ENCODE data around the gene HSD17B4. TPM values are rescaled to one million over a fixed set of nuclear protein-coding genes. Genes with fewer than 3 reads are reported as not detected.
"Not testable (repeated sequence)": the region's sequence is repeated elsewhere in the genome, so short reads cannot be mapped to it uniquely, and the experiment has no call there.

The HSD17B4 gene
- total RNA-seq, result 87.7 and 95.9 TPM in 2 replicates

GRCh38 chr5:119452373-119453039, at the start of gene HSD17B4:
Gene HSD17B4, plus strand, starts transcription at chr5:119452497. Its CDS starts 79 bp downstream, at chr5:119452576.
- intact Hi-C loops (cut with micrococcal nuclease), result loop anchor here (1.0 to 5.0 kb wide), 7 partner anchors 40 to 1005 kb away; partner anchors contain the start of gene DTWD2

- intact Hi-C loops (cut with micrococcal nuclease), result no loop called here
Measured at GRCh38 chr5:119402555-119402954, 49.7 kb upstream of the HSD17B4 start.

DNA sequence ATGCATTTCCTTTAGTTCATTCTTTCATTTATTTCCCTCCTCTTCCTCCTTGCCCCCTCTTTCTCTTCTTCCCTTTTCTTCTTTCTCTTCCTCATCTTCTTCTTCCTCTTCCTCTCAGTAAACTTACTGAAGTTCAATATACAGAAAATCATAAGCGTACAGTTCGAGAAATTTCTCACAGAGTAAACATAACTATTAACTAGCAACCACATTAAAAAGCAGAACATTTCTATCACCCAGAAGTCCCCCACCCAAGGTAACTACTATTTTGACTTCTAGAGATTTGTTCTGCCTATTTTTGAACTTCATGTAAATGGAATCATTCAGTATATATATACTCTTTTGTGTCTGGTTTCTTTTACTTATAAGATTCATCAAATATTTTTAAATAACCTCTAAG, 48.3 kb upstream of the HSD17B4 start:
- intact Hi-C loops (cut with micrococcal nuclease), result no loop called here

GRCh38 chr5:119405419-119405818, 46.9 kb upstream of the HSD17B4 start:
- intact Hi-C loops (cut with micrococcal nuclease), result no loop called here

DNA sequence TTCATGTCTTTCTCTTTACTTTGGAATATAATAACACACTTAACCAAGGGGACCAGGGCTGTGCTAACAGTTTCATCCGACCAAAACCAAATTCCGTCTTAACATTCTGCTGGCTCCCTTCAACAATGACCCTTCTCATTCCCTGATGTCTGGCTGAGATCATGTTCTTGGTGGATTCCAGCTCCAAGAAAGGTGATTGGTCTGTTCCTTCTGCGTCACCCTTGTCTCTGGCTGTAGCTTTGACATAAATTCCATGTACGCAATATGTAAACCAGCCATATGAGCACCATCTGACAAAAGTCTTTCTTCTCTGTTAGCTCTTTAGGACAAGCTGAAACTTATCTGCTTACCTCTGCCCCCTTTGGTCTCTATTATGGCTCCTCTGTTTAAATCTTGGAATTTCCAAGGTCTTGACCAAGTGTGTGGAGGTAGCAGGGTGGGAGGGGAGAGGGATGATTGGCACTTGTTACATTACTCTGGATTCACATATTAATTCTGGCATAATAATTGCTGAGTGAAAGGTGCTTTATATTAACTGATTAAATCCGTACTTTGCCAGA, 45.7 kb upstream of the HSD17B4 start:
- intact Hi-C loops (cut with micrococcal nuclease), result no loop called here

DNA sequence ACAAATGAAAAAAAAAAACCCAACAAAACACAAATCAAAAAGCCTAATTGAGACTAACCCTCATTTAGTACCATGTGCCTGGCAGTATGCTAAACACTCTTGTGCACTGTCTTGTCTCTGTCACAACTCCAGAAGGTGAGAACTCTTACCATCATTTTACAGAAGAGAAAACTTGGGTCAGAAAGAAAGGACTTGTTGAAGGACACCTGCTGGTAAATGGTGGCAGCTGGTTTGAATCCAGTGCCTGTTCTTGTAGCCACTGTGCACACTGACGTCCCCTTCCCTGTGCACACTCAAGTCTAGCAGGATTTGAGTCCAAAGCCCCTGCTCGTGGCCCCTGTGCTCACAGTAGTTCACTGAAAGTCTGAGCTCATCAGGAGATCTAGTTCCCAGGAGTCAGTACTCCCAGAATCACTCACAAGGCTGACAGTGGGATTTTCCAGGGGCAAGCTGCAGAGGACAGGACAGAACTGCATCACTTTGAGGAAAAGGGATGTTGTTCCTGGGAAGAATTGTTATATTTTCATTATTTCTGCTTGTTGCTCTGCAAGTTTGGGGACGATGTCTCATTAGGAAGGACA, 43.0 kb upstream of the HSD17B4 start:
- intact Hi-C loops (cut with micrococcal nuclease), result no loop called here

GRCh38 chr5:119410448-119411159, 41.7 kb upstream of the HSD17B4 start:
- intact Hi-C loops (cut with micrococcal nuclease), result loop anchor here (2.0 kb wide), 1 partner anchor 28 kb away; no protein-coding TSS in a partner anchor

DNA sequence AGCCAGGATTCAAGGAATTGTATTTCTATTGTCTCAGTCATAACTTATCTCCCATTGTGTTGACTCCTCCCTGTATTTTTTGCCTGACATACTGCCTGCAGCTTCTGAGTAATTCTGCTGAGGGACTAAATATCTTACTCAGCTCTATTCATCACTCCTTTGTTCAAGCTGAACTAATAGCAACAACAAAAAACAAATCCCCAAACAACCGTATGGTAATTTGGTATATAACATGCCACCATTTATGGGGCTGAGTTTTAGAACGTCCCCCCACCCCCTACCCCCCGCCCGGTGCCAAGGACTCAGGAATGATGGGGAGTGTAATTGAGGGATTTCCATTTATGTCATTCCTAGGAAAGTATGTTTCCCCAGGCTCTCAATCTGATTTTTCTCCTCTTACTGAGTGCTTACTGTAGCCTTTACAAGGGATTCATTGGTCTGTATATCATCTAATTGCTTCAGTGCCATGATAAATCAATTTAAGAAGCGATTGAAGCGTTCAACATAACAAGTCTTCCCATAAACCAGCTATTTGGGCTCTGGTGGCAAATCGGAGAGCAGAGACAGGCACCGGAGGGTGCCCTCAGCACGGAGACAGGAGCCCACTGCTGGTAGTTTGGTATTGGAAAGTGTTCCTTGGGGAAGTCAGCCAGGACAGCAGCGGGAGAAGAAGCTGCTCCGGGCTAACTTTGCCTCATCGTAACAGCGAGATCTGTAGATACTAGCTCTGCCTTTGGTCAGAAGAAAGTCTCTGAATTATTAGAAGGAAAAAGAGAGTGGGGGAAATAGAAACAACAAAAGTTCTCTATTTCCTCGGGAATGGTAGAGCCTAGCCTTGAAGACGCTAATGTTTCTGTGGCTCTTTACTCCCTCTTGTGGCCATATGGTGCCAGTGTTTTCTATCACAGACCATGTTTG, 40.7 kb upstream of the HSD17B4 start:
- intact Hi-C loops (cut with micrococcal nuclease), result loop anchor here (1.0 to 2.0 kb wide), 11 partner anchors 24 to 423 kb away; partner anchors contain the start of genes DTWD2, HSD17B4 and TNFAIP8

GRCh38 chr5:119412279-119413227, 39.7 kb upstream of the HSD17B4 start:
- intact Hi-C loops (cut with micrococcal nuclease), result loop anchor here (1.0 to 2.0 kb wide), 10 partner anchors 23 to 424 kb away; partner anchors contain the start of genes DTWD2, HSD17B4 and TNFAIP8

GRCh38 chr5:119414124-119414734, 38.1 kb upstream of the HSD17B4 start:
- intact Hi-C loops (cut with micrococcal nuclease), result not testable (repeated sequence)

GRCh38 chr5:119417891-119418605, 34.2 kb upstream of the HSD17B4 start:
- intact Hi-C loops (cut with micrococcal nuclease), result no loop called here

- intact Hi-C loops (cut with micrococcal nuclease), result no loop called here
Measured at GRCh38 chr5:119418606-119419100, 33.6 kb upstream of the HSD17B4 start.

DNA sequence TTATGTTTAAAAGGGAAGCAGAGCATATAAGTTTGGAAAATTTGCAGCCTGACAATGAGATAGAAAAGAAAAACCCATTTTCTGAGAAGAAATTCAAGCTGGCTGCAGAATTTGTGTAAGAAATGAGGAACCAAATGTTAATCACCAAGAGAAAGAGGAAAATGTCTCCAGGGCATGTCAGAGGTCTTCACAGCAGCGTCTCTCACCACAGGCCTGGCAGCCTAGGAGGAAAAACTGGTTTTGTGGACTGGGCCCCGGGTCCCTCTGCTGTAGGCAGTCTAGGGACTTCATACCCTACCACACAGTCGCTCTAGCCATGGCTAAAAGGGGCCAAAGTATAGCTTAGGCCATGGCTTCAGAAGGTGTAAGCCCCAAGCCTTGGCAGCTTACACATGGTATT, 32.1 kb upstream of the HSD17B4 start:
- intact Hi-C loops (cut with micrococcal nuclease), result no loop called here

DNA sequence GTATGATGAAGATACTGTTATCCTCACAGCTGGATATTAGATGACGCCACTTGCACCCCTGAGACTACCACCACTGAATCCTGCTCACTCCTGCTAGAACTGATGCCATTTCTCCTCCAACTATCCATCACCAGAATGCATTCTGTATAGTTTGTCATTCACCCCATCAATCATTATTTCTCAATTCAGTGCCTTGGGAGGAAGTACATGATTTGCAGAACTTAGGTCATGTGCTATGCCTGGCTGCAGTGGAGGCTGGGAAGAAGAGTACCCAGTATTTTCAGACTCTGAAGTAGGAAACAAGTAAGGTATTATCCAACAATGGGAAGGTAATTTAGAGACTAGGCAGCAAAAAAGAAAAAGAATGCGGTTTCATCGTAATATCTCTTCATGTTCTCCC, 26.2 kb upstream of the HSD17B4 start:
- intact Hi-C loops (cut with micrococcal nuclease), result no loop called here

DNA sequence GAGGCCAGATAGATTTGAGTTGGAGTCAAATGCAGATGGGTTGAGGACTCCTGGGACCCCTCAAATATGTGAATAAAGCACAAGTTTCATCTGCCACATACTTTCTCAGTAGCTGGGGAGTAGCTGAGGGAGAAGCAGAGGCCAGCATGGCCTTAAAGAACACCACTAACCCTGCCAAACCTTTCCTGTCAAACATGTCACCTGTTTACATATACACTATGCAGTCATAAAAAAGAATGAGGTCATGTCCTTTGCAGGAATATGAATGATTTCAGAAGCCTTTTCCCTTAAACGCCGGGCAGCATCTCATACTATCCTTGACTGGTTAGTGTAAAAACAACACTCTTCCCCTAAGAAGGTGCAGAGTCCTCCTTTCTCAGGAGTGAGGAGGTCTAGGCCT, 25.2 kb upstream of the HSD17B4 start:
- intact Hi-C loops (cut with micrococcal nuclease), result no loop called here

DNA sequence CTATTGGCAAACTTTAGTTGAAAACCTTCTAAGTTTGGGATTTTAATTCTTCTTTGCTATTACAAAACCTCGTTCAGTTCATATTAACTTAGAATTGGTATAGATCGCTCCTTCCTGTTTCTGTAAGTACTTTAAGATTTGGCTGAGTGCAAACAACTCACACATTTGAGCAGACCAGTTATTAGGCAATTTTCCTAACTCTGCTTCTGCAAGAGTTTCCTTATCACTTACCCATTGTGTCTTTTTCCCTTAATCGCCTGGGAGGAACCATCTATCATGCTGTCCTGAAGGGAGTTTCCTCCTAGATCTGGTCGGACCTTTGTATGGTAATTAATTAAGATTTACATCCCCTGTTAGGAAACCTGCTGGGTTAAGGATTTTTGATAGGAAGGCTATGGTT, 24.7 kb upstream of the HSD17B4 start:
- intact Hi-C loops (cut with micrococcal nuclease), result not testable (repeated sequence)

DNA sequence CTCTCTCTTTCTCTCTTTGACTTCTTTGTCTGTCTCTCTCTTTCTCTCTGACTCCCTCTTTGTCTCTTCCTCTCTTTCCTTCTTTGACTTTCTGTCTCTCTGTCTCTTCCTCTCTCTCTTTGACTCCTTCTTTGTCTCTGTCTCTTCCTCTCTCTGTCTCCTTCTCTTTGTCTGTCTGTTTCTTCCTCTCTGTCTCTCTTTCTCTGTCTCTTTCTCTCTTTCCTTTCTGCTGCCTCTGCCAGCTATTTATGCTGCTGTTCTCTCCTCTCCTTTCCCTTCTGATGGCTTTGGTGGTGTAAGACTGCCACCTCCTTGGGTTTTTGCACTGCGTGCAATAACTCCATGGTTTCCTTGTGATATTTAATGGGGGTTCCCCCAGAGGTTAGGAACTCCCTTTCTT, 24.1 kb upstream of the HSD17B4 start:
- intact Hi-C loops (cut with micrococcal nuclease), result not testable (repeated sequence)

GRCh38 chr5:119428574-119428973, 23.7 kb upstream of the HSD17B4 start:
- intact Hi-C loops (cut with micrococcal nuclease), result not testable (repeated sequence)
